Transverse colon (tissue), 4 donors: ENCODE data around the gene SYK. TPM values are rescaled to one million over a fixed set of nuclear protein-coding genes. Genes with fewer than 3 reads are reported as not detected.

Experiments used
- DNase-seq: peaks from one replicate; pipeline ENCODE4 v3.0.0-alpha.2; 2019
- H3K27ac ChIP-seq, 4 donors: fragments of 200-600 bp; sonication (generic); 2 replicates each; pipeline ENCODE4 v1.5.1; 2016 to 2018; ENCODE audit warnings: inconsistent platforms in 4 of 4
- H3K27me3 ChIP-seq: fragments of 200-600 bp; sonication (generic); 2 replicates; pipeline ENCODE4 v1.5.1; 2017; ENCODE audit warnings: inconsistent platforms
- H3K36me3 ChIP-seq, 4 donors: fragments of 200-600 bp; sonication (generic); 2 replicates each; pipeline ENCODE4 v1.5.1; 2017 to 2019; ENCODE audit warnings: inconsistent platforms in 4 of 4
- H3K4me1 ChIP-seq, 4 donors: fragments of 200-600 bp; sonication (generic); 2 replicates each; pipeline ENCODE4 v1.5.1; 2017 to 2020; ENCODE audit warnings: inconsistent platforms in 4 of 4
- H3K4me3 ChIP-seq, 4 donors: fragments of 200-600 bp; sonication (generic); 1 replicate in 1 of 4; 2 replicates in 3 of 4; pipeline versions ENCODE4 v1.5.1 to v1.6.1; 2017 to 2019; ENCODE audit warnings: inconsistent platforms in 4 of 4
- H3K9me3 ChIP-seq, 2 donors: fragments of 200-600 bp; sonication (generic); 2 replicates each; pipeline ENCODE4 v1.5.1; 2017 to 2019; ENCODE audit warnings: inconsistent platforms in 2 of 2
- CTCF ChIP-seq, 5 experiments: fragments of 200-600 bp in 3 of 5; fragments of 450-650 bp in 2 of 5; sonication (generic) in 3 of 5; IDR thresholded peaks; 1 replicate in 2 of 5; 2 replicates in 3 of 5; pipeline ENCODE4 v1.5.1; 2016 to 2017; ENCODE audit warnings: antibody characterized with exemption in 5 of 5, inconsistent platforms in 3 of 5, mild to moderate bottlenecking in 2 of 5, moderate library complexity in 1 of 5
- EP300 ChIP-seq: sonication (generic); formaldehyde crosslinking; IDR thresholded peaks from one replicate; pipeline ENCODE4 v1.6.1; 2017; ENCODE audit warnings: antibody characterized with exemption, low read depth
- POLR2A ChIP-seq: fragments of 450-650 bp; IDR thresholded peaks from one replicate; pipeline ENCODE4 v1.6.1; 2016; ENCODE audit warnings: antibody characterized with exemption, mild to moderate bottlenecking, moderate library complexity
- POLR2AphosphoS5 ChIP-seq, 3 donors: sonication (generic); formaldehyde crosslinking; IDR thresholded peaks; one replicate each; pipeline ENCODE4 v1.6.1; 2016; ENCODE audit warnings: antibody characterized with exemption in 3 of 3
- WGBS, 2 donors: methylation state at CpG; one replicate each; pipeline ENCODE4 v1.1.5; 2018; ENCODE audit warnings: low coverage in 1 of 2; 5-methylcytosine and 5-hydroxymethylcytosine counted together
- in situ Hi-C, 4 donors: fragments of 200-750 bp; cut with MboI; loops; one replicate each; pipeline versions ENCODE4 v1.15.0 to v1.15.1; 2017; ENCODE audit warnings: low sequenced_read_pairs in 3 of 4, low pct_ligation_motif_present in 1 of 4, low pct_unique_long_range_greater_than_20kb in 1 of 4
- intact Hi-C: fragments of 100-400 bp; cut with DNase I; formaldehyde crosslinking; loops from one replicate; pipeline ENCODE4 v1.15.1; 2023; ENCODE audit warnings: low total_unique reads
- total RNA-seq, 4 donors: library from RNA; depleted of rRNA; stranded (reverse); fragments of >200 nt; gene quantifications; one replicate each; pipeline ENCODE4 v1.1.0, GENCODE V29; 2016

Gene SYK
- total RNA-seq, 4 donors from 2014 or later: 32.2 to 534 (median 34.3) TPM

GRCh38 chr9:90808890-90809685 lies 7.5 kb downstream of the SYK start:
- TF ChIP-seq POLR2AphosphoS5 (IDR thresholded peaks at IDR 0.05): no peak
- TF ChIP-seq POLR2A: no peak
- TF ChIP-seq EP300: no peak
- no peak for TF ChIP-seq CTCF (IDR thresholded peaks at IDR 0.05)
- 75 to 82% methylated on average over 8 of the region's 8 CpGs for WGBS, 2 donors
- Histone ChIP-seq H3K4me1 (peaks cover 0 to 38% (median under 1%) of the 10 kb centered on the region in 4 donors), H3K27ac (peak overlapping the region in 2 of 4 donors; percentile 30 to 37), H3K4me3 (no peak overlapping the region), H3K27me3 (no peaks in the 10 kb centered on the region), H3K36me3 (no peaks in the 10 kb centered on the region), H3K9me3 (no peaks in the 10 kb centered on the region)
- no peak for DNase-seq
- in situ Hi-C loops (no loop called here), intact Hi-C loops (no loop called here)

GRCh38 chr9:90810691-90811090 lies 9.1 kb downstream of the SYK start:
- no peak for DNase-seq
- no peak overlapping the region for H3K4me3 ChIP-seq
- H3K36me3 ChIP-seq: no peaks in the 10 kb centered on the region
- H3K27me3 ChIP-seq: no peaks in the 10 kb centered on the region
- peaks cover 0 to 24% (median 0%) of the 10 kb centered on the region in 4 donors for H3K4me1 ChIP-seq
- in situ Hi-C loops: no loop called here
- no peaks in the 10 kb centered on the region for H3K9me3 ChIP-seq
- intact Hi-C loops: no loop called here
- WGBS, 2 donors: 71 to 82% methylated on average over 4 of the region's 4 CpGs
- TF ChIP-seq EP300: no peak
- TF ChIP-seq POLR2A: no peak
- no peak for TF ChIP-seq CTCF (IDR thresholded peaks at IDR 0.05)
- no peak for TF ChIP-seq POLR2AphosphoS5 (IDR thresholded peaks at IDR 0.05)
- no peak overlapping the region for H3K27ac ChIP-seq

GRCh38 chr9:90813046-90813445 lies 11.4 kb downstream of the SYK start:
- in situ Hi-C loops (no loop called here), intact Hi-C loops (no loop called here)
- H3K4me3 ChIP-seq: no peak overlapping the region
- no peak overlapping the region for H3K27ac ChIP-seq
- H3K9me3 ChIP-seq: no peaks in the 10 kb centered on the region
- DNase-seq: no peak
- 83 to 87% methylated on average over 5 to 8 of the region's 8 CpGs for WGBS, 2 donors
- TF ChIP-seq POLR2AphosphoS5 (IDR thresholded peaks at IDR 0.05) (no peak), CTCF (IDR thresholded peaks at IDR 0.05) (no peak), EP300 (no peak), POLR2A (no peak)
- H3K36me3 ChIP-seq: no peaks in the 10 kb centered on the region
- H3K27me3 ChIP-seq: no peaks in the 10 kb centered on the region
- peaks cover 0 to 19% (median 0%) of the 10 kb centered on the region in 4 donors for H3K4me1 ChIP-seq

GRCh38 chr9:90813523-90813922 lies 11.9 kb downstream of the SYK start:
- no peaks in the 10 kb centered on the region for H3K27me3 ChIP-seq
- peaks cover 0 to 15% (median 0%) of the 10 kb centered on the region in 4 donors for H3K4me1 ChIP-seq
- no peaks in the 10 kb centered on the region for H3K36me3 ChIP-seq
- WGBS, 2 donors: 40 to 85% methylated on average over 1 to 2 of the region's 2 CpGs
- H3K9me3 ChIP-seq: no peaks in the 10 kb centered on the region
- TF ChIP-seq POLR2AphosphoS5 (IDR thresholded peaks at IDR 0.05): no peak
- TF ChIP-seq CTCF (IDR thresholded peaks at IDR 0.05): no peak
- no peak for TF ChIP-seq POLR2A
- H3K27ac ChIP-seq: no peak overlapping the region
- DNase-seq: no peak
- in situ Hi-C loops (no loop called here), intact Hi-C loops (no loop called here)
- H3K4me3 ChIP-seq: no peak overlapping the region
